ENCODE measurements around the gene LOXHD1. TPM values are rescaled to one million over a fixed set of nuclear protein-coding genes. Genes with fewer than 3 reads are reported as not detected.

Gene LOXHD1
- total and polyA plus RNA-seq, 2 of the 4 experiments (the other 2 are of a cell fraction) = not detected

- intact Hi-C loops (cut with micrococcal nuclease) = no loop called here
Observed at GRCh38 chr18:46660957-46661749, 4.1 kb upstream of the LOXHD1 start.

More at GRCh38 chr18:46660957-46661749, 4.1 kb upstream of the LOXHD1 start:
- peak; percentile 31 for DNase-seq
- Histone ChIP-seq H3K4me1 (ENCODE audit: control insufficient read depth, insufficient read depth, low read length) (no peaks in the 10 kb centered on the region), H2BK15ac (ENCODE audit: low read depth, low read length) (no peak overlapping the region), H3K27ac (ENCODE audit: insufficient read depth, low read length) (no peak overlapping the region), H3K56ac (ENCODE audit: extremely low read depth, insufficient read depth, low read length) (no peak overlapping the region), H3K4me3 (ENCODE audit: insufficient read depth, low read depth, low read length) (no peak overlapping the region), H4K20me1 (ENCODE audit: insufficient read depth, low read length) (no peaks in the 10 kb centered on the region), H3K36me3 (ENCODE audit: control insufficient read depth, insufficient read depth, low read length) (no peaks in the 10 kb centered on the region), H2BK5ac (ENCODE audit: low read depth, low read length, poor library complexity, severe bottlenecking) (no peak overlapping the region), H2BK120ac (ENCODE audit: low read depth, low read length) (no peak overlapping the region), H3K9me1 (ENCODE audit: insufficient read depth, low read length) (no peaks in the 10 kb centered on the region), H2AFZ (replicated peaks; ENCODE audit: low read length, poor library complexity) (no peak overlapping the region), H4K8ac (ENCODE audit: low read depth in 2 of 2, low read length in 2 of 2) (no peak overlapping the region), H3K27me3 (ENCODE audit: control insufficient read depth, insufficient read depth, low read length) (peaks cover 4% of the 10 kb centered on the region; the same call in 1 of the 2 replicates), H3K4ac (ENCODE audit: low read depth, low read length) (no peak overlapping the region), H2AK5ac (ENCODE audit: low read depth, low read length) (no peak overlapping the region), H3K14ac (replicated peaks; ENCODE audit: low read depth, low read length) (no peak overlapping the region), H3K9me3 (ENCODE audit: control insufficient read depth, insufficient read depth, low read length) (no peaks in the 10 kb centered on the region), H4K91ac (ENCODE audit: insufficient read depth, low read depth, low read length) (no peak overlapping the region), H2BK20ac (ENCODE audit: low read depth, low read length) (no peak overlapping the region), H3K4me2 (ENCODE audit: low read depth, low read length) (no peak overlapping the region), H4K5ac (ENCODE audit: low read depth, low read length) (no peak overlapping the region), H2AK9ac (replicated peaks; ENCODE audit: low read depth, low read length, poor library complexity) (no peak overlapping the region), H3K9ac (ENCODE audit: low read depth, low read length) (no peak overlapping the region), H3K23ac (ENCODE audit: low read depth, low read length) (no peak overlapping the region), H3K18ac (ENCODE audit: low read depth, low read length) (no peak overlapping the region), H3K79me1 (ENCODE audit: low read depth in 1 of 2, low read length in 2 of 2) (no peaks in the 10 kb centered on the region)
- ChIA-PET POLR2A (ENCODE audit: unreplicated experiment) (no interaction called here), CTCF (interaction anchor here (0.6 to 1.7 kb wide), 2 partner anchors 200 to 487 kb away, joined by 3 to 5 read pairs; a partner anchor contains a TSS)
- dilution Hi-C loops (cut with HindIII; ENCODE audit: low sequenced_read_pairs, unreplicated experiment) = no loop called here
- in situ Hi-C loops (cut with MboI; ENCODE audit: low sequenced_read_pairs) = loop anchor here (25.0 kb wide), 1 partner anchor 999 kb away; no protein-coding TSS in a partner anchor
- no TSS peak for BruUV-seq (replicated peaks)
- peak; percentile 65 for ATAC-seq (ENCODE audit: low read depth)
- peak; percentile 88 for TF ChIP-seq USF2 (IDR thresholded peaks at IDR 0.05; ENCODE audit: low read depth, low read length)
- no peak for TF ChIP-seq RCOR1 (IDR thresholded peaks at IDR 0.05; ENCODE audit: insufficient replicate concordance, low read length)
- WGBS, 2 experiments (ENCODE audit: extremely low coverage in 2 of 2, insufficient read length in 1 of 2) = 40% methylated on average over 6 of the region's 9 CpGs; no CpG with 5 or more reads in 1 of the 2 experiments
